IMR-90 (cell line): ENCODE results near the gene DCDC2B. TPM values are rescaled to one million over a fixed set of nuclear protein-coding genes. Genes with fewer than 3 reads are reported as not detected.

Experiments
- ATAC-seq: fragments of 200-7000 bp; cut with Tn5 transposase; 2 replicates; pipeline ENCODE4 v1.9.1; 2020; ENCODE audit warnings: low read depth, mild to moderate bottlenecking, moderate library complexity
- BruUV-seq: library from RNA; stranded (reverse); fragments of 400-500 nt; replicated peaks from 2 replicates; lab custom pipeline; 2021; lab: Mats Ljungman, UMichigan
- CTCF ChIA-PET: fragments of 300-600 bp; formaldehyde crosslinking; extraction: SDS; loops from one replicate; lab custom pipeline; 2021; ENCODE audit warnings: antibody characterized with exemption; lab: Yijun Ruan, JAX
- POLR2A ChIA-PET: fragments of 300-600 bp; sonication (Branson Sonifier 250); formaldehyde crosslinking; loops from one replicate; lab custom pipeline; 2022; ENCODE audit warnings: antibody characterized with exemption; ENCODE audit not compliant: unreplicated experiment; lab: Charles Lee
- DNase-seq: peaks from one replicate; pipeline ENCODE4 v3.0.0; 2013
- H2AFZ ChIP-seq: replicated peaks from 2 replicates; pipeline ENCODE3; 2013; ENCODE audit warnings: low read length, mild to moderate bottlenecking; ENCODE audit not compliant: poor library complexity
- H2AK5ac ChIP-seq: 2 replicates; pipeline ENCODE4 v1.6.1; 2013; ENCODE audit warnings: low read depth, low read length, inconsistent platforms
- H2AK9ac ChIP-seq: replicated peaks from 2 replicates; pipeline ENCODE3; 2013; ENCODE audit warnings: mild to moderate bottlenecking, low read depth, low read length, moderate library complexity; ENCODE audit not compliant: poor library complexity
- H2BK120ac ChIP-seq: 2 replicates; pipeline ENCODE4 v1.6.1; 2013; ENCODE audit warnings: low read depth, low read length, inconsistent platforms
- H2BK15ac ChIP-seq: 3 replicates; pipeline ENCODE4 v1.6.1; 2013; ENCODE audit warnings: low read depth, low read length, inconsistent platforms
- H2BK20ac ChIP-seq: 2 replicates; pipeline ENCODE4 v1.6.1; 2013; ENCODE audit warnings: low read depth, mild to moderate bottlenecking, inconsistent platforms, low read length, moderate library complexity
- H2BK5ac ChIP-seq: 2 replicates; pipeline ENCODE4 v1.6.1; 2013; ENCODE audit warnings: mild to moderate bottlenecking, low read depth, low read length, inconsistent platforms; ENCODE audit not compliant: poor library complexity, severe bottlenecking
- H3K14ac ChIP-seq: replicated peaks from 2 replicates; pipeline ENCODE4 v1.6.1; 2013; ENCODE audit warnings: low read depth, low read length, inconsistent platforms
- H3K18ac ChIP-seq: 2 replicates; pipeline ENCODE4 v1.6.1; 2013; ENCODE audit warnings: low read depth, low read length, control low read depth
- H3K23ac ChIP-seq: 2 replicates; pipeline ENCODE4 v1.6.1; 2013; ENCODE audit warnings: low read depth, low read length, inconsistent platforms
- H3K27ac ChIP-seq: 2 replicates; pipeline ENCODE4 v1.5.1; 2013; ENCODE audit warnings: mild to moderate bottlenecking, control low read depth, low read length; ENCODE audit not compliant: insufficient read depth
- H3K27me3 ChIP-seq: 2 replicates; pipeline ENCODE4 v1.6.1; 2013; ENCODE audit warnings: low read length; ENCODE audit not compliant: control insufficient read depth, insufficient read depth
- H3K36me3 ChIP-seq: 2 replicates; pipeline ENCODE4 v1.6.1; 2013; ENCODE audit warnings: low read length, mixed read lengths; ENCODE audit not compliant: control insufficient read depth, insufficient read depth
- H3K4ac ChIP-seq: 2 replicates; pipeline ENCODE4 v1.6.1; 2013; ENCODE audit warnings: low read depth, low read length, inconsistent platforms
- H3K4me1 ChIP-seq: 2 replicates; pipeline ENCODE4 v1.6.1; 2013; ENCODE audit warnings: low read length, mixed read lengths; ENCODE audit not compliant: control insufficient read depth, insufficient read depth
- H3K4me2 ChIP-seq: 2 replicates; pipeline ENCODE4 v1.6.1; 2013; ENCODE audit warnings: low read depth, mild to moderate bottlenecking, control low read depth, low read length, moderate library complexity
- H3K4me3 ChIP-seq: 2 replicates; pipeline ENCODE4 v1.5.1; 2013; ENCODE audit warnings: low read depth, mild to moderate bottlenecking, control low read depth, low read length, moderate library complexity; ENCODE audit not compliant: insufficient read depth
- H3K56ac ChIP-seq: 2 replicates; pipeline ENCODE4 v1.6.1; 2013; ENCODE audit warnings: low read length, inconsistent platforms; ENCODE audit not compliant: insufficient read depth; ENCODE audit errors: extremely low read depth
- H3K79me1 ChIP-seq, 2 experiments: 2 replicates each; pipeline ENCODE4 v1.6.1; 2013; ENCODE audit warnings: low read length in 2 of 2, inconsistent platforms in 1 of 2, low read depth in 1 of 2
- H3K9ac ChIP-seq: 2 replicates; pipeline ENCODE4 v1.6.1; 2013; ENCODE audit warnings: low read depth, low read length, control low read depth
- H3K9me1 ChIP-seq: 2 replicates; pipeline ENCODE4 v1.6.1; 2013; ENCODE audit warnings: low read length, inconsistent platforms; ENCODE audit not compliant: insufficient read depth
- H3K9me3 ChIP-seq: 2 replicates; pipeline ENCODE4 v1.6.1; 2013; ENCODE audit warnings: low read length; ENCODE audit not compliant: control insufficient read depth, insufficient read depth
- H4K20me1 ChIP-seq: 2 replicates; pipeline ENCODE4 v1.6.1; 2013; ENCODE audit warnings: low read length, inconsistent platforms; ENCODE audit not compliant: insufficient read depth
- H4K5ac ChIP-seq: 2 replicates; pipeline ENCODE4 v1.6.1; 2013; ENCODE audit warnings: mild to moderate bottlenecking, low read depth, low read length, control low read depth
- H4K8ac ChIP-seq, 2 experiments: 2 replicates each; pipeline ENCODE4 v1.6.1; 2013; ENCODE audit warnings: low read depth in 2 of 2, low read length in 2 of 2, control low read depth in 1 of 2, inconsistent platforms in 1 of 2
- H4K91ac ChIP-seq: 2 replicates; pipeline ENCODE4 v1.6.1; 2013; ENCODE audit warnings: low read depth, low read length, inconsistent platforms; ENCODE audit not compliant: insufficient read depth
- BHLHE40 ChIP-seq: fragments of 150-350 bp; IDR thresholded peaks from 2 replicates; pipeline ENCODE4 v1.6.1; 2016; ENCODE audit warnings: mild to moderate bottlenecking, low read depth, low read length
- CHD1 ChIP-seq: IDR thresholded peaks from 2 replicates; pipeline ENCODE4 v1.6.1; 2012; ENCODE audit warnings: low read depth, low read length, improper control_type of control experiment
- FOS ChIP-seq: fragments of 150-350 bp; IDR thresholded peaks from 2 replicates; pipeline ENCODE4 v1.6.1; 2016; ENCODE audit warnings: low read depth, low read length
- RFX5 ChIP-seq: IDR thresholded peaks from 2 replicates; pipeline ENCODE4 v1.8.0; 2012; ENCODE audit warnings: low read depth, mild to moderate bottlenecking, low read length, moderate library complexity
- SMC3 ChIP-seq: fragments of 150-350 bp; IDR thresholded peaks from 2 replicates; pipeline ENCODE4 v1.6.1; 2016; ENCODE audit warnings: low read depth, mild to moderate bottlenecking, antibody characterized with exemption, low read length, moderate library complexity
- whole genome bisulfite sequencing, 2 experiments: methylation state at CpG; one replicate each; pipeline versions ENCODE4 v1.1.5 to v1.1.7; 2013; ENCODE audit warnings: missing lambda C conversion rate in 2 of 2; ENCODE audit not compliant: insufficient read length in 1 of 2; ENCODE audit errors: extremely low coverage in 2 of 2; 5-methylcytosine and 5-hydroxymethylcytosine counted together
- dilution Hi-C: fragments of 300-500 bp; cut with HindIII; formaldehyde crosslinking; loops from one replicate; pipeline ENCODE4 v1.14.3; 2018; ENCODE audit warnings: low sequenced_read_pairs; ENCODE audit not compliant: unreplicated experiment
- in situ Hi-C: fragments of 300-500 bp; cut with MboI; formaldehyde crosslinking; loops from 3 replicates; pipeline ENCODE4 v1.14.3; 2019; ENCODE audit warnings: low sequenced_read_pairs, inconsistent platforms, mixed read lengths
- intact Hi-C: fragments of 100-400 bp; cut with micrococcal nuclease; formaldehyde crosslinking; loops from 2 replicates; pipeline ENCODE4 v1.10.0; 2022
- polyA plus RNA-seq, 3 experiments: library from polyadenylated mRNA; depleted of rRNA; stranded (reverse); fragments of >200 nt; gene quantifications; 2 replicates each; pipeline ENCODE4 v1.2.3, GENCODE V29; 2012; ENCODE audit warnings: low replicate concordance in 1 of 3
- total RNA-seq: library from RNA; depleted of rRNA; stranded (reverse); fragments of >200 nt; gene quantifications from 2 replicates; pipeline ENCODE4 v1.2.3, GENCODE V29; 2012
- TF ChIP-seq, protein P1 (sequence below): conservative IDR thresholded peaks from 2 replicates; pipeline ENCODE4 v1.5.1; 2012; ENCODE audit warnings: mild to moderate bottlenecking, low read depth, low read length, improper control_type of control experiment

DCDC2B gene
- total and polyA plus RNA-seq, 2 of the 4 experiments (the other 2 are of a cell fraction), result not detected

DNA sequence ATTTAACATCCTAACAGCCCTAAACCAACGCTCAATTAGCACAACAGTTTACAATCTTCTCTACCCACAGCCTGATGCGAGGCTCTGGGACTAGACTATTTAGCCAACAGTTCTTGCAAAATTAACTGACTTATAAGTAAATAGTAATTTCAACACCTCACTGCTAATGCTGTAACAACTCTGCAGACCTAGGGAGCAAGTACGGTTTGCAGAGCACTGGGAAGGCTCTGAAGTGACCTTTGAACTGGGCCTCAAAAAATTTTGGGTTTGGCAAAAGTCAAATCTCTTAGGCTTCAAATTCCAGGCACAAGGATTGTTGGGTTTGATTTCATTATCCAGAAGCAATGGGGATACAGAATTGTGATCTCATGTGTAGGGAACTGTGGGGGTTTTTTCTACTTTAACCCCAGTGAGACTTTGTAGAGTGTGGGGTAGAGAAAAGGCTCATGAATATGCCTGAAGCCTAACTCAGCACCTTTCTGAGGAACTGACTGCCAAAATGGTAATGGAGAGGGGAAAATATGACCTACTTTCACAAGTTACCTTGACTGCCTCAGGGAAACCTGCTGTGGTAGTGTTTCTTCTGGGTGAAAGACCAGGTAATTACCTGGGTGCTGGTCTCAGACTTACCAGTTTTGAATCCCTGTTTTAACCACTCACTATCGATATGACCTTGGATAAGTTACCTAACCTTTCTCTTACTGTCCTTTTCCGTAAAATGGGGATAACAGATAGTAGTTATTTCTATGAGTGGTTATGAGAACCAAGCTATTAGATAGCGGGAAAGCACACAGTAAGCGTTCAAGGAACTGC, 30.3 kb upstream of the DCDC2B start (continued):
- TF ChIP-seq FOS (no peak), RFX5 (no peak)

DNA sequence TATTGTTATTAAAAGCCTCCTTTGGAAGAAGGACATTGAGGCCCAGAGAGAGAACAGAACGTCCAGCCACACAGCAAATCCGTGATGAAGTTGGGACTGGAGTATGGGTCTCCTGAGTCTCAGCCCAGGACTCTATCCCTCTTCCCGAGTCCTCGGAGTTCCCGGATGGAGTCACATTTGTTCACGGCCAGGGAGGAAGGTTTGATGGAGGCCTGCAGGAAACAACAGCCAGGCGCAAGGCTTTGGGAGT, 29.8 kb upstream of the DCDC2B start:
- peak overlapping the region; percentile 95 to 97 for H4K8ac ChIP-seq
- H3K27me3 ChIP-seq, result no peaks in the 10 kb centered on the region
- H2BK5ac ChIP-seq, result peak overlapping the region; percentile 57
- H2BK120ac ChIP-seq, result peak overlapping the region; percentile 21; the same call in 1 of the 2 replicates
- H3K36me3 ChIP-seq, result peaks cover 25% of the 10 kb centered on the region
- ATAC-seq (peak; percentile 0; the same call in 1 of the 2 replicates), DNase-seq (no peak)
- H3K4ac ChIP-seq, result peak overlapping the region; percentile 85
- H3K14ac ChIP-seq, result peak overlapping the region; percentile 69
- H3K4me3 ChIP-seq, result peak overlapping the region; percentile 27; the same call in 1 of the 2 replicates
- H2AK9ac ChIP-seq, result peak overlapping the region; percentile 50
- CTCF ChIA-PET, result no interaction called here
- H3K4me2 ChIP-seq, result peak overlapping the region; percentile 88
- peaks cover 11% of the 10 kb centered on the region for H4K20me1 ChIP-seq
- POLR2A ChIA-PET, result interaction anchor here (0.5 to 1.0 kb wide), 3 partner anchors 34 to 71 kb away, joined by 3 to 7 read pairs (median 4); partner anchors contain the start of gene KPNA6
- H2AFZ ChIP-seq, result peak overlapping the region; percentile 98
- no peak overlapping the region for H2BK20ac ChIP-seq
- peak overlapping the region; percentile 74 for H3K9ac ChIP-seq
- intact Hi-C loops, result no loop called here
- peaks cover 10% of the 10 kb centered on the region; the same call in 1 of the 2 replicates for H3K9me1 ChIP-seq
- H3K9me3 ChIP-seq, result no peaks in the 10 kb centered on the region
- TF ChIP-seq CHD1, result no peak
- TF ChIP-seq BHLHE40, result no peak
- no peak for TF ChIP-seq FOS
- TF ChIP-seq, protein P1, sequence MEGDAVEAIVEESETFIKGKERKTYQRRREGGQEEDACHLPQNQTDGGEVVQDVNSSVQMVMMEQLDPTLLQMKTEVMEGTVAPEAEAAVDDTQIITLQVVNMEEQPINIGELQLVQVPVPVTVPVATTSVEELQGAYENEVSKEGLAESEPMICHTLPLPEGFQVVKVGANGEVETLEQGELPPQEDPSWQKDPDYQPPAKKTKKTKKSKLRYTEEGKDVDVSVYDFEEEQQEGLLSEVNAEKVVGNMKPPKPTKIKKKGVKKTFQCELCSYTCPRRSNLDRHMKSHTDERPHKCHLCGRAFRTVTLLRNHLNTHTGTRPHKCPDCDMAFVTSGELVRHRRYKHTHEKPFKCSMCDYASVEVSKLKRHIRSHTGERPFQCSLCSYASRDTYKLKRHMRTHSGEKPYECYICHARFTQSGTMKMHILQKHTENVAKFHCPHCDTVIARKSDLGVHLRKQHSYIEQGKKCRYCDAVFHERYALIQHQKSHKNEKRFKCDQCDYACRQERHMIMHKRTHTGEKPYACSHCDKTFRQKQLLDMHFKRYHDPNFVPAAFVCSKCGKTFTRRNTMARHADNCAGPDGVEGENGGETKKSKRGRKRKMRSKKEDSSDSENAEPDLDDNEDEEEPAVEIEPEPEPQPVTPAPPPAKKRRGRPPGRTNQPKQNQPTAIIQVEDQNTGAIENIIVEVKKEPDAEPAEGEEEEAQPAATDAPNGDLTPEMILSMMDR, result no peak
- no peak for TF ChIP-seq SMC3
- peak overlapping the region; percentile 12; the same call in 1 of the 3 replicates for H2BK15ac ChIP-seq
- peak overlapping the region; percentile 92 for H2AK5ac ChIP-seq
- H3K79me1 ChIP-seq, result peaks cover 8 to 44% of the 10 kb centered on the region in 2 experiments
- WGBS, 2 experiments, result 0% methylated on average over 1 of the region's 7 CpGs; no CpG with 5 or more reads in 1 of the 2 experiments
- BruUV-seq, result no TSS peak
- H3K56ac ChIP-seq, result peak overlapping the region; percentile 90
- dilution Hi-C loops, result no loop called here
- peak overlapping the region; percentile 66 for H3K18ac ChIP-seq
- H4K91ac ChIP-seq, result peak overlapping the region; percentile 93
- in situ Hi-C loops, result no loop called here
- H3K4me1 ChIP-seq, result peaks cover 16% of the 10 kb centered on the region
- H3K27ac ChIP-seq, result peak overlapping the region; percentile 71
- H3K23ac ChIP-seq, result peak overlapping the region; percentile 94
- peak overlapping the region; percentile 96 for H4K5ac ChIP-seq
